Heart left ventricle (tissue), 16 donors: Measurements from ENCODE around the gene FAM20C. TPM values are rescaled to one million over a fixed set of nuclear protein-coding genes. Genes with fewer than 3 reads are reported as not detected.

Experiments
- ATAC-seq, 4 donors: fragments of 200-7000 bp; cut with Tn5 transposase; one replicate each; pipeline ENCODE4 v1.9.1; 2020 to 2022; ENCODE audit warnings: moderate library complexity in 4 of 4, mild to moderate bottlenecking in 3 of 4, moderate number of reproducible peaks in 1 of 4
- DNase-seq, 5 donors: peaks; one replicate each; pipeline ENCODE4 v3.0.0-alpha.2; 2020
- H3K27ac ChIP-seq, 12 donors: fragments of 200-600 bp; sonication (generic) in 4 of 12; one replicate each; pipeline versions ENCODE4 v1.5.0 to v1.8.0; 2016 to 2022; ENCODE audit warnings: mild to moderate bottlenecking in 2 of 12
- H3K27me3 ChIP-seq, 9 donors: fragments of 200-600 bp; sonication (generic) in 2 of 9; one replicate each; pipeline versions ENCODE4 v1.5.1 to v1.8.0; 2016 to 2022; ENCODE audit warnings: mild to moderate bottlenecking in 3 of 9
- H3K36me3 ChIP-seq, 9 donors: fragments of 200-600 bp; sonication (generic) in 2 of 9; one replicate each; pipeline versions ENCODE4 v1.5.0 to v1.8.0; 2018 to 2022; ENCODE audit warnings: mild to moderate bottlenecking in 2 of 9
- H3K4me1 ChIP-seq, 12 donors: fragments of 200-600 bp; sonication (generic) in 4 of 12; one replicate each; pipeline versions ENCODE4 v1.5.0 to v1.8.0; 2016 to 2022; ENCODE audit warnings: mild to moderate bottlenecking in 3 of 12
- H3K4me3 ChIP-seq, 12 donors: fragments of 200-600 bp; sonication (generic) in 4 of 12; one replicate each; pipeline versions ENCODE4 v1.5.0 to v1.8.0; 2017 to 2022; ENCODE audit warnings: mild to moderate bottlenecking in 9 of 12, moderate library complexity in 4 of 12
- H3K9me3 ChIP-seq, 12 donors: fragments of 200-600 bp; sonication (generic) in 4 of 12; one replicate each; pipeline versions ENCODE4 v1.5.0 to v1.8.0; 2016 to 2022; ENCODE audit warnings: mild to moderate bottlenecking in 1 of 12
- POLR2A ChIP-seq, 2 donors: fragments of 450-650 bp; IDR thresholded peaks; one replicate each; pipeline ENCODE4 v1.6.1; 2017; ENCODE audit warnings: antibody characterized with exemption in 2 of 2, mild to moderate bottlenecking in 2 of 2, moderate library complexity in 2 of 2
- WGBS, 4 donors: extraction: QIAGEN DNeasy Blood & Tissue Kit in 2 of 4; methylation state at CpG; one replicate each; pipeline versions ENCODE4 v1.1.5 to v1.1.7; 2013 to 2018; 5-methylcytosine and 5-hydroxymethylcytosine counted together
- intact Hi-C, 10 donors: fragments of 100-400 bp; cut with DNase I; formaldehyde crosslinking; loops; one replicate each; pipeline versions ENCODE4 v1.11.1 to v1.14.2; 2022
- polyA plus RNA-seq, 2 donors: library from polyadenylated mRNA; stranded (reverse); fragments of 200-250 nt; gene quantifications; one replicate each; pipeline ENCODE4 v1.2.3, GENCODE V29; 2013
- total RNA-seq, 9 donors: library from RNA; depleted of rRNA in 2 of 9; stranded (reverse); fragments of >200 nt in 2 of 9; fragmentation: NEBNext Ultra II Directional in 3 of 9; extraction: Animal tissue kit (Norgen Biotek cat#: 25700) in 3 of 9; gene quantifications; one replicate each; pipeline versions ENCODE4 v1.1.0 to v1.2.4, GENCODE V29; 2016 to 2023
- TF ChIP-seq, protein P1 (sequence below), 12 donors: fragments of 200-600 bp; sonication (generic) in 4 of 12; IDR thresholded peaks; one replicate each; pipeline versions ENCODE4 v1.5.0 to v1.8.0; 2018 to 2022; ENCODE audit warnings: antibody characterized with exemption in 12 of 12, mild to moderate bottlenecking in 5 of 12
- donor health status: ischemic (EF 13 %, LVEDD 7.1; RV severe dilation, severe dysfunction).
- donor health status: healthy with polysubstance abuse.
- donor health status: DM: no; HTN: yes; CAD: no.
- donor health status: DM: no; HTN: no; CAD: no.
- donor health status: ischemic (EF 25% LVEDD 6.9; RV normal size, moderate dysfunction).
- donor health status: ischemic (EF 25% LVEDD 5.7; RV mildly dilated, moderate dysfunction).
- donor health status: healthy.
- donor health status: DM: yes; HTN: yes; CAD: no.
- donor health status: ischemic (EF 35%, LVEDD 5.7; RV mildly dilated, moderate dysfunction).
- donor health status: nonischemic (EF 11% LVEDD 7.7; RV severe dilation, severe dysfunction).
- donor health status: DM: yes; HTN: yes; CAD: no.
- donor health status: PGD.
- donor health status: ischemic (EF 29% LVEDD 5.4; RV normal size, mild dysfunction).
- donor health status: nonischemic (EF 23%, LVEDD 6.1; RV moderate dilation, normal function).

Gene FAM20C
- total and polyA plus RNA-seq, 11 donors = 11.1 to 52.0 (median 21.0) TPM

DNA sequence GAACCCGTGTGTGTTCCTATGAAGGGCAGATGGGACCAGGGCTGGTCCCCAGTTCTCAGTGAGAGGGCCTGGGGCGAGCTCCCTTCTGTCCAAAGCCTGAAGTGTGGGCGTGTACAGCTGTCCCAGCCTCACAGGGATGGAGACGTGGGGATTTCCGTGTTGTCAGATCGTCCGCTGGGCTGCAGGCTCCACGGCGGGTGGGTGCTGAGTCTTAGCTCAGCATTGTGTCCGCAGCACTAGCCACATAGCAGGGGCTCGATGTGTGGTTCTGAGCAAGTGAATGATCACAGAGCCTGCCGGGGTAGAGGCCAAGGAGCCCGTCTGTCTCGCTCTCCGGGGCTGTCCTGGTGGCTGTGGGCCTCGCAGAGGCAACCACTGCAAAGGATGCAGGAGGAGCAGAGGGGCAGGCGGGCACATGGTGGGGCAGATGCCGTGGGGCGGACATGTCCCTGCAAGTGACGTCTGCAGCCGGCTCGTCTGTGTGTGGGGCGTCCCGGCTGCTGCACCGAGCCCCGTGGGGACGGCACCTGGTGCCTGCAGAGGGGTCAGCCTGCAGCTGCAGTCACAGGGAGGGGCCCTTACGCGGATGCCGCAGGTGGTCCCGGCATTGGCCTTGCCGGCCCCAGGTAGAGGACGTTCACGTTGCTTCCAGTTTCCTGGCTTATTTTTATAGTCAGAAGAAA lies 30.9 kb downstream of the FAM20C start:
- Histone ChIP-seq H3K9me3 (no peaks in the 10 kb centered on the region), H3K27me3 (no peaks in the 10 kb centered on the region), H3K36me3 (peaks cover 0 to 17% (median 0%) of the 10 kb centered on the region in 9 donors), H3K4me3 (no peak overlapping the region), H3K4me1 (peaks cover 0 to 12% (median 0%) of the 10 kb centered on the region in 12 donors), H3K27ac (no peak overlapping the region)
- 84 to 92% (median 88%) methylated on average over 22 to 34 of the region's 34 CpGs for WGBS, 4 donors
- intact Hi-C loops = no loop called here
- ATAC-seq (peak in 1 of 4 donors; percentile 6), DNase-seq (peak in 1 of 5 donors; percentile 15)
- TF ChIP-seq, protein P1, sequence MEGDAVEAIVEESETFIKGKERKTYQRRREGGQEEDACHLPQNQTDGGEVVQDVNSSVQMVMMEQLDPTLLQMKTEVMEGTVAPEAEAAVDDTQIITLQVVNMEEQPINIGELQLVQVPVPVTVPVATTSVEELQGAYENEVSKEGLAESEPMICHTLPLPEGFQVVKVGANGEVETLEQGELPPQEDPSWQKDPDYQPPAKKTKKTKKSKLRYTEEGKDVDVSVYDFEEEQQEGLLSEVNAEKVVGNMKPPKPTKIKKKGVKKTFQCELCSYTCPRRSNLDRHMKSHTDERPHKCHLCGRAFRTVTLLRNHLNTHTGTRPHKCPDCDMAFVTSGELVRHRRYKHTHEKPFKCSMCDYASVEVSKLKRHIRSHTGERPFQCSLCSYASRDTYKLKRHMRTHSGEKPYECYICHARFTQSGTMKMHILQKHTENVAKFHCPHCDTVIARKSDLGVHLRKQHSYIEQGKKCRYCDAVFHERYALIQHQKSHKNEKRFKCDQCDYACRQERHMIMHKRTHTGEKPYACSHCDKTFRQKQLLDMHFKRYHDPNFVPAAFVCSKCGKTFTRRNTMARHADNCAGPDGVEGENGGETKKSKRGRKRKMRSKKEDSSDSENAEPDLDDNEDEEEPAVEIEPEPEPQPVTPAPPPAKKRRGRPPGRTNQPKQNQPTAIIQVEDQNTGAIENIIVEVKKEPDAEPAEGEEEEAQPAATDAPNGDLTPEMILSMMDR (IDR thresholded peaks at IDR 0.05) = no peak
- TF ChIP-seq POLR2A (IDR thresholded peaks at IDR 0.05) = no peak

DNA sequence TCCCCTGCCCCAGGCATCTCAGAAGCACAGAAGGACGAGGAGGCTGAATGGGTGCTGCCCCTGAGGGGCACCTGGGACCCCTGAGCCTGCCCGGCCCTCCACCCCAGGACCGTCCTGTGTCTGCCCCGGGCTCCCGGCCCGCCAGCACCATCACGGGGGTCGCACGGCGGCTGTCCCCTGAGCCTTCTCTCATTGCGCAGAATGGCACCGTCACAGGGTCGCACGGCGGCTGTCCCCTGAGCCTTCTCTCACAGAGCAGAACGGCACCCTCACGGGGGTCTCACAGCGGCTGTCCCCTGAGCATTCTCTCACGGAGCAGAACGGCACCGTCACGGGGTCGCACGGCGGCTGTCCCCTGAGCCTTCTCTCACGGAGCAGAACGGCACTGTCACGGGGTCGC lies 31.5 kb downstream of the FAM20C start:
- intact Hi-C loops = no loop called here
- Histone ChIP-seq H3K27ac (no peak overlapping the region), H3K36me3 (peaks cover 0 to 14% (median 0%) of the 10 kb centered on the region in 9 donors), H3K4me3 (no peak overlapping the region), H3K9me3 (no peaks in the 10 kb centered on the region), H3K27me3 (no peaks in the 10 kb centered on the region), H3K4me1 (peaks cover 0 to 18% (median 0%) of the 10 kb centered on the region in 12 donors)
- DNase-seq (no peak), ATAC-seq (no peak)
- no peak for TF ChIP-seq POLR2A (IDR thresholded peaks at IDR 0.05)
- TF ChIP-seq, protein P1 (IDR thresholded peaks at IDR 0.05) = no peak
- WGBS, 4 donors = 82 to 94% (median 87%) methylated on average over 10 to 29 of the region's 29 CpGs

DNA sequence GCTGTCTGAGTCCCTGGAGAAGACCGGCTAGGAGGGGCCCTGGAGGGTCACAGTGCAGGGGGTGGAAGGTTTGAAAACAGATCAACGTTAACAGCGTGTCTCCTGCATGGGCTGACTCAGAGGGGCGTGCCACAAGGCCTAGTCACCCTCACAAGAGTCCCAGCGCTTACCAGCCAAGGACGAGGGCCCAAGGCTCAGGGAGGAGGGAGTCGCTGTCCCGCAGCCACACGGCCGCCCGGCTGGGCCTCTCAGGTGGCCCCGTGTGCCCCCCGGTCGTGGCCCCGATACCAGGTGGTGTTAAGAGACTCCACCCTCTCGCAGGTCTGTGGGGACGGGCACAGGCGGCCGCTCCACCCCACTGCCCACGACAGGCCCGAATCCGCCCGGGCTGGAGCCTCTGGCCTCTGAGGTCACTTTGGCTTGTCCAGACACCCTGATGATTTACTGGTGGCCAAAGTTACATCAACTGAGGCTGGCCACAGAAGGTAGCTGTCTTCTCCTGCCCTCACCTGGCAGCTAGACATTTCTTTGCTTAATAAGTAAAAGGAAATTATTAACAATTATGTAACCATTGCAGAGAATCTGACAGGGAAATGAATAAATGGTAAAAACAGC lies 34.0 kb downstream of the FAM20C start:
- TF ChIP-seq POLR2A (IDR thresholded peaks at IDR 0.05) = no peak
- TF ChIP-seq, protein P1 (IDR thresholded peaks at IDR 0.05) = no peak
- Histone ChIP-seq H3K9me3 (no peaks in the 10 kb centered on the region), H3K36me3 (peaks cover 0 to 12% (median 0%) of the 10 kb centered on the region in 9 donors), H3K27ac (peak overlapping the region in 1 of 12 donors; percentile 87), H3K4me3 (no peak overlapping the region), H3K4me1 (peaks cover 0 to 31% (median 4%) of the 10 kb centered on the region in 12 donors), H3K27me3 (no peaks in the 10 kb centered on the region)
- no peak for ATAC-seq
- WGBS, 4 donors = 88 to 93% (median 90%) methylated on average over 16 to 23 of the region's 23 CpGs
- intact Hi-C loops = no loop called here
- no peak for DNase-seq

DNA sequence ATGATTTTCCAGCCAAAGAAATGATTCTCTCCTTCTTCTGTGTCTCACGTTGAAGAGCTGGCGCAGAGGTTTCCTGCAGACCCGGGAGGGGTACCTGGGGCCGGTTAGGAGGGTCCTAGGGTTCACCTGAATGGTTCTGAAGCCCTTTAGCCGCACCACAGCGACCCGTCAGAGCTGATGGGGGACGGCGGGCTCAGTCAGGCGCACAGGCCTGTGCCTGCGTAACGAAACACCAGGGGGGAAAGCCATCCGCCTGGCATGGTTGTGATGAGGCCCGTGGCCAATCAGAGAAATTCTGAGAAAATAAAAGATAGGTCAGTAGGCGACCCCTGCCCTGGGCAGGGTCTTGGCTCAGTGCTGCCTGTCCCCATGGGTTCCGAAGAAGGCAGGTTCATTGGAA lies 35.6 kb downstream of the FAM20C start:
- Histone ChIP-seq H3K4me3 (no peak overlapping the region), H3K4me1 (peaks cover 0 to 46% (median 18%) of the 10 kb centered on the region in 12 donors), H3K27ac (peak overlapping the region in 2 of 12 donors; percentile 42 to 87), H3K9me3 (no peaks in the 10 kb centered on the region), H3K27me3 (no peaks in the 10 kb centered on the region), H3K36me3 (peaks cover 0 to 12% (median 0%) of the 10 kb centered on the region in 9 donors)
- intact Hi-C loops = no loop called here
- TF ChIP-seq POLR2A (IDR thresholded peaks at IDR 0.05) = no peak
- TF ChIP-seq, protein P1 (IDR thresholded peaks at IDR 0.05) = no peak
- ATAC-seq (no peak), DNase-seq (no peak)
- WGBS, 4 donors = 91 to 97% (median 94%) methylated on average over 16 of the region's 16 CpGs
